Measurements from ENCODE around the gene DCUN1D1. TPM values are rescaled to one million over a fixed set of nuclear protein-coding genes. Genes with fewer than 3 reads are reported as not detected.

Gene DCUN1D1
- total RNA-seq, 1 donor from 2014 or later: 26.2 TPM

- TF ChIP-seq CTCF (IDR thresholded peaks at IDR 0.05; ENCODE audit: insufficient read depth, low read length, poor library complexity, severe bottlenecking): no peak
Observed at GRCh38 chr3:183015185-183015584, 34.8 kb upstream of the DCUN1D1 start.

GRCh38 chr3:183013856-183014255 is 33.5 kb upstream of the DCUN1D1 start:
- no peaks in the 10 kb centered on the region for H3K36me3 ChIP-seq (ENCODE audit: control insufficient read depth, insufficient read depth, low read length)
- no peaks in the 10 kb centered on the region for H3K27me3 ChIP-seq (ENCODE audit: control insufficient read depth, insufficient read depth, low read length)
- DNase-seq (ENCODE audit: low read depth): no peak
- TF ChIP-seq CTCF (IDR thresholded peaks at IDR 0.05; ENCODE audit: insufficient read depth, low read length, poor library complexity, severe bottlenecking): no peak
- H3K4me3 ChIP-seq (ENCODE audit: low read depth, low read length): no peak overlapping the region

More at GRCh38 chr3:183015185-183015584, 34.8 kb upstream of the DCUN1D1 start:
- Histone ChIP-seq H3K27me3 (ENCODE audit: control insufficient read depth, insufficient read depth, low read length) (no peaks in the 10 kb centered on the region), H3K4me3 (ENCODE audit: low read depth, low read length) (no peak overlapping the region), H3K36me3 (ENCODE audit: control insufficient read depth, insufficient read depth, low read length) (no peaks in the 10 kb centered on the region)
- no peak for DNase-seq (ENCODE audit: low read depth)

- Histone ChIP-seq H3K27me3 (ENCODE audit: control insufficient read depth, insufficient read depth, low read length) (no peaks in the 10 kb centered on the region), H3K36me3 (ENCODE audit: control insufficient read depth, insufficient read depth, low read length) (no peaks in the 10 kb centered on the region), H3K4me3 (ENCODE audit: low read depth, low read length) (no peak overlapping the region)
- TF ChIP-seq CTCF (IDR thresholded peaks at IDR 0.05; ENCODE audit: insufficient read depth, low read length, poor library complexity, severe bottlenecking): no peak
- no peak for DNase-seq (ENCODE audit: low read depth)
Observed at GRCh38 chr3:183013074-183013473, 32.7 kb upstream of the DCUN1D1 start.

GRCh38 chr3:183008800-183009199 is 28.5 kb upstream of the DCUN1D1 start:
- Histone ChIP-seq H3K36me3 (ENCODE audit: control insufficient read depth, insufficient read depth, low read length) (no peaks in the 10 kb centered on the region), H3K27me3 (ENCODE audit: control insufficient read depth, insufficient read depth, low read length) (no peaks in the 10 kb centered on the region), H3K4me3 (ENCODE audit: low read depth, low read length) (no peak overlapping the region)
- DNase-seq (ENCODE audit: low read depth): no peak
- TF ChIP-seq CTCF (IDR thresholded peaks at IDR 0.05; ENCODE audit: insufficient read depth, low read length, poor library complexity, severe bottlenecking): no peak

- no peak for TF ChIP-seq CTCF (IDR thresholded peaks at IDR 0.05; ENCODE audit: insufficient read depth, low read length, poor library complexity, severe bottlenecking)
- Histone ChIP-seq H3K27me3 (ENCODE audit: control insufficient read depth, insufficient read depth, low read length) (no peaks in the 10 kb centered on the region), H3K4me3 (ENCODE audit: low read depth, low read length) (no peak overlapping the region), H3K36me3 (ENCODE audit: control insufficient read depth, insufficient read depth, low read length) (no peaks in the 10 kb centered on the region)
- no peak for DNase-seq (ENCODE audit: low read depth)
Observed at GRCh38 chr3:183008303-183008702, 28.0 kb upstream of the DCUN1D1 start.

- TF ChIP-seq CTCF (IDR thresholded peaks at IDR 0.05; ENCODE audit: insufficient read depth, low read length, poor library complexity, severe bottlenecking): no peak
- no peak for DNase-seq (ENCODE audit: low read depth)
- Histone ChIP-seq H3K36me3 (ENCODE audit: control insufficient read depth, insufficient read depth, low read length) (no peaks in the 10 kb centered on the region), H3K27me3 (ENCODE audit: control insufficient read depth, insufficient read depth, low read length) (no peaks in the 10 kb centered on the region), H3K4me3 (ENCODE audit: low read depth, low read length) (no peak overlapping the region)
Observed at GRCh38 chr3:183006396-183007002, 26.2 kb upstream of the DCUN1D1 start.

All from kidney epithelial cell (primary cell).